HEK293 (cell line): ENCODE measurements around the gene DNAJC17.

ENCODE experiments used
- ZNF121 ChIP-seq: fragments of 450-650 bp; formaldehyde crosslinking; IDR thresholded peaks from 2 replicates; pipeline ENCODE4 v1.5.1; 2016; ENCODE audit warnings: missing biosample characterization, missing genetic modification characterization
- TF ChIP-seq, protein P1 (sequence below): fragments of 450-650 bp; formaldehyde crosslinking; IDR thresholded peaks from 2 replicates; pipeline ENCODE4 v1.5.1; 2016; ENCODE audit warnings: missing biosample characterization, missing genetic modification characterization

GRCh38 chr15:40793216-40793989, 13.9 kb downstream of the DNAJC17 start:
- TF ChIP-seq, protein P1, sequence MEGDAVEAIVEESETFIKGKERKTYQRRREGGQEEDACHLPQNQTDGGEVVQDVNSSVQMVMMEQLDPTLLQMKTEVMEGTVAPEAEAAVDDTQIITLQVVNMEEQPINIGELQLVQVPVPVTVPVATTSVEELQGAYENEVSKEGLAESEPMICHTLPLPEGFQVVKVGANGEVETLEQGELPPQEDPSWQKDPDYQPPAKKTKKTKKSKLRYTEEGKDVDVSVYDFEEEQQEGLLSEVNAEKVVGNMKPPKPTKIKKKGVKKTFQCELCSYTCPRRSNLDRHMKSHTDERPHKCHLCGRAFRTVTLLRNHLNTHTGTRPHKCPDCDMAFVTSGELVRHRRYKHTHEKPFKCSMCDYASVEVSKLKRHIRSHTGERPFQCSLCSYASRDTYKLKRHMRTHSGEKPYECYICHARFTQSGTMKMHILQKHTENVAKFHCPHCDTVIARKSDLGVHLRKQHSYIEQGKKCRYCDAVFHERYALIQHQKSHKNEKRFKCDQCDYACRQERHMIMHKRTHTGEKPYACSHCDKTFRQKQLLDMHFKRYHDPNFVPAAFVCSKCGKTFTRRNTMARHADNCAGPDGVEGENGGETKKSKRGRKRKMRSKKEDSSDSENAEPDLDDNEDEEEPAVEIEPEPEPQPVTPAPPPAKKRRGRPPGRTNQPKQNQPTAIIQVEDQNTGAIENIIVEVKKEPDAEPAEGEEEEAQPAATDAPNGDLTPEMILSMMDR (tag by site-specific recombination) = no peak
- no peak for TF ChIP-seq ZNF121 (tag by site-specific recombination)
